ENCODE results near the gene ZNF500.
A peak's percentile ranks its signal among the peaks of the same experiment; 100 is the strongest.

- TF ChIP-seq TAF1 (IDR thresholded peaks at IDR 0.05; ENCODE audit: borderline replicate concordance, low read depth, low read length), result no peak; the same call in 1 of the 2 replicates
- TF ChIP-seq MEF2A (IDR thresholded peaks at IDR 0.05; ENCODE audit: borderline replicate concordance, low read depth), result no peak
- no peak for TF ChIP-seq SMC3 (IDR thresholded peaks at IDR 0.05; ENCODE audit: low read depth, low read length)
- TF ChIP-seq ZBTB33 (IDR thresholded peaks at IDR 0.05; ENCODE audit: borderline replicate concordance, low read depth), result peak; percentile 91
- no peak for TF ChIP-seq JUND (IDR thresholded peaks at IDR 0.05)
- TF ChIP-seq, protein P1, sequence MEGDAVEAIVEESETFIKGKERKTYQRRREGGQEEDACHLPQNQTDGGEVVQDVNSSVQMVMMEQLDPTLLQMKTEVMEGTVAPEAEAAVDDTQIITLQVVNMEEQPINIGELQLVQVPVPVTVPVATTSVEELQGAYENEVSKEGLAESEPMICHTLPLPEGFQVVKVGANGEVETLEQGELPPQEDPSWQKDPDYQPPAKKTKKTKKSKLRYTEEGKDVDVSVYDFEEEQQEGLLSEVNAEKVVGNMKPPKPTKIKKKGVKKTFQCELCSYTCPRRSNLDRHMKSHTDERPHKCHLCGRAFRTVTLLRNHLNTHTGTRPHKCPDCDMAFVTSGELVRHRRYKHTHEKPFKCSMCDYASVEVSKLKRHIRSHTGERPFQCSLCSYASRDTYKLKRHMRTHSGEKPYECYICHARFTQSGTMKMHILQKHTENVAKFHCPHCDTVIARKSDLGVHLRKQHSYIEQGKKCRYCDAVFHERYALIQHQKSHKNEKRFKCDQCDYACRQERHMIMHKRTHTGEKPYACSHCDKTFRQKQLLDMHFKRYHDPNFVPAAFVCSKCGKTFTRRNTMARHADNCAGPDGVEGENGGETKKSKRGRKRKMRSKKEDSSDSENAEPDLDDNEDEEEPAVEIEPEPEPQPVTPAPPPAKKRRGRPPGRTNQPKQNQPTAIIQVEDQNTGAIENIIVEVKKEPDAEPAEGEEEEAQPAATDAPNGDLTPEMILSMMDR (IDR thresholded peaks at IDR 0.05), result no peak
- no peak for TF ChIP-seq EP300 (IDR thresholded peaks at IDR 0.05; ENCODE audit: borderline replicate concordance in 1 of 2, low read depth in 1 of 2, low read length in 1 of 2)
- TF ChIP-seq POLR2AphosphoS5 (IDR thresholded peaks at IDR 0.05; ENCODE audit: low read depth, low read length), result peak; percentile 80
- TF ChIP-seq EZH2phosphoT487 (IDR thresholded peaks at IDR 0.05; ENCODE audit: borderline replicate concordance, low read depth), result no peak
- TF ChIP-seq MXI1 (IDR thresholded peaks at IDR 0.05; ENCODE audit: low read depth, low read length), result peak; percentile 76
- TF ChIP-seq SIN3A (IDR thresholded peaks at IDR 0.05; ENCODE audit: borderline replicate concordance, low read depth, low read length), result peak; percentile 43; the same call in 1 of the 2 replicates
- TF ChIP-seq CHD2 (IDR thresholded peaks at IDR 0.05; ENCODE audit: low read length, partially characterized antibody), result peak; percentile 95
- TF ChIP-seq REST (IDR thresholded peaks at IDR 0.05; ENCODE audit: low read depth, low read length), result no peak
- no peak for TF ChIP-seq RAD21 (IDR thresholded peaks at IDR 0.05; ENCODE audit: low read length)
Measured at GRCh38 chr16:4766875-4767628, at the start of gene ZNF500.

Data from SK-N-SH (cell line).